Aorta (tissue), 5 donors: ENCODE measurements around the gene IARS1. TPM values are rescaled to one million over a fixed set of nuclear protein-coding genes. Genes with fewer than 3 reads are reported as not detected.
A peak's percentile ranks its signal among the peaks of the same experiment; 100 is the strongest.

Experiments used
- ATAC-seq: fragments of 200-7000 bp; cut with Tn5 transposase; one replicate; pipeline ENCODE4 v1.9.1; 2022; ENCODE audit warnings: moderate library complexity; ENCODE audit not compliant: low FRiP score
- DNase-seq, 2 donors: peaks; one replicate each; pipeline ENCODE4 v3.0.0-alpha.2; 2020
- H3K27ac ChIP-seq, 2 donors: one replicate each; pipeline ENCODE4 v1.5.1; 2013; ENCODE audit warnings: low read length in 2 of 2, mild to moderate bottlenecking in 2 of 2, moderate library complexity in 2 of 2, control low read depth in 1 of 2, inconsistent platforms in 1 of 2, low read depth in 1 of 2
- H3K27me3 ChIP-seq, 2 donors: one replicate each; pipeline ENCODE4 v1.6.1; 2013; ENCODE audit warnings: control low read depth in 1 of 2, low read length in 1 of 2, mild to moderate bottlenecking in 1 of 2, moderate library complexity in 1 of 2; ENCODE audit not compliant: insufficient read depth in 2 of 2, control insufficient read depth in 1 of 2
- H3K36me3 ChIP-seq, 2 donors: one replicate each; pipeline ENCODE4 v1.6.1; 2013; ENCODE audit warnings: control low read depth in 1 of 2, low read length in 1 of 2, mild to moderate bottlenecking in 1 of 2; ENCODE audit not compliant: insufficient read depth in 2 of 2, control insufficient read depth in 1 of 2
- H3K4me1 ChIP-seq, 2 donors: one replicate each; pipeline ENCODE4 v1.6.1; 2013; ENCODE audit warnings: low read length in 2 of 2, control low read depth in 1 of 2, mild to moderate bottlenecking in 1 of 2, moderate library complexity in 1 of 2; ENCODE audit not compliant: insufficient read depth in 2 of 2, control insufficient read depth in 1 of 2
- H3K4me3 ChIP-seq, 2 donors: one replicate each; pipeline ENCODE4 v1.5.1; 2013; ENCODE audit warnings: low read length in 2 of 2, control low read depth in 1 of 2, mild to moderate bottlenecking in 1 of 2
- H3K9me3 ChIP-seq: one replicate; pipeline ENCODE4 v1.6.1; 2013; ENCODE audit warnings: mild to moderate bottlenecking, low read length; ENCODE audit not compliant: control insufficient read depth
- WGBS, 2 donors: extraction: QIAGEN DNeasy Blood & Tissue Kit; methylation state at CpG; one replicate each; pipeline ENCODE4 v1.1.7; 2013; 5-methylcytosine and 5-hydroxymethylcytosine counted together
- intact Hi-C, 2 donors: fragments of 100-400 bp; cut with DNase I; formaldehyde crosslinking; loops; one replicate each; pipeline versions ENCODE4 v1.14.2 to v1.15.0; 2022
- polyA plus RNA-seq, 2 donors: library from polyadenylated mRNA; stranded (reverse); fragments of 200-250 nt; gene quantifications; one replicate each; pipeline ENCODE4 v1.2.3, GENCODE V29; 2013
- total RNA-seq, 2 donors: library from RNA; stranded (reverse); fragmentation: NEBNext Ultra II Directional; extraction: Animal tissue kit (Norgen Biotek cat#: 25700); gene quantifications; one replicate each; pipeline ENCODE4 v1.2.1, GENCODE V29; 2021
- donor health status: healthy with polysubstance abuse.
- donor health status: Bipolar disorder and iron deficiency.
- donor health status: DM: no; HTN: no; CAD: no.
- donor health status: DM: no; HTN: no; CAD: no.
- donor health status: DM: yes; HTN: yes; CAD: no.

Gene IARS1
- total and polyA plus RNA-seq, 4 donors: 16.5 to 82.1 (median 47.5) TPM

DNA sequence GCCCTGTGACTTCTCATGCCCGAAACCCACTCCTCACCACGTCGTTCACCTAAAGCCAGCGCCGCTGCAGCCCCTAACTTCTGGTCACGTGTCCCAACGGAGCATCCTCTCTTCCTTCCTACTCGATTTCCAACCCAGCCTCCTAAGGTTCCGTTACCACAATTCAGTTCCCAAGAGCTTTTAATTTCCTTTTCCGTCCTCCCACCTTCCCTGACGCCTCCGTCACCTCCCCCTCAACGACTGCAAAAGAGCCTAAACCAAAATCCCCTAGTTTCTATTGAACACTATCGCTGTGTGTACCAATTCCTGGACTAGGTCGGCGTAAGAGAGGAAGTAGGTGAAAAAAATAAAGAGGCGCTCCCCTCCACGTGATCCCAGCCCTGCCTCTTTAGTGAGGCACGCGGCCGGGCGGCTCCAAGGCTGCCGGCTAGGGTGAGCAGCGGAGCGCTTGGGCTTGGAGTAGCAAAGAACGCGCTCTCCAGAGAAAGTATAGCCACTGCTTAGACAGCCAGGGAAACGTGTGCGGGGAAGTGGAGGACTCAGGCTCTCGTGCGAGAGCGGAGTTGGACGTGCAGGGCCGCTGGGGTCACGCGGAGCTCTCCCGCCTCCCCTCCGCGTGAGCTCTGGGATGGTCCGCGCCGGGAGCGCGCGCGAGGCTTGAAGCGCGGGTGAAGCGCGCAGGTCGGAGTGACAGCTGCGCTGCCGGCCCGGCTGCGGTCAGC lies 31.9 kb upstream of the IARS1 start, which contains the start of the genes CENPP and NOL8:
CENPP (plus strand) TSS at position 685 of the 722 bp plus-strand sequence.
NOL8 (minus strand) TSS at position 82 of the 722 bp plus-strand sequence. CDS start 1,189 bp downstream, outside the sequence.
- Histone ChIP-seq H3K4me1 (peaks cover 0 to 4% of the 10 kb centered on the region in 2 donors), H3K4me3 (peak within 1 kb of the TSS; percentile 62 to 88), H3K27ac (peak within 1 kb of the TSS; percentile 69 to 92), H3K27me3 (no peaks in the 10 kb centered on the region), H3K9me3 (no peaks in the 10 kb centered on the region), H3K36me3 (no peaks in the 10 kb centered on the region)
- peak; percentile 98 for ATAC-seq
- intact Hi-C loops: loop anchor here in 1 of 2 donors (2.0 kb wide), 1 partner anchor 309 kb away; no protein-coding TSS in a partner anchor
- WGBS, 2 donors: 0 to 1% methylated on average over 49 to 55 of the region's 55 CpGs
- peak; percentile 92 for DNase-seq

DNA sequence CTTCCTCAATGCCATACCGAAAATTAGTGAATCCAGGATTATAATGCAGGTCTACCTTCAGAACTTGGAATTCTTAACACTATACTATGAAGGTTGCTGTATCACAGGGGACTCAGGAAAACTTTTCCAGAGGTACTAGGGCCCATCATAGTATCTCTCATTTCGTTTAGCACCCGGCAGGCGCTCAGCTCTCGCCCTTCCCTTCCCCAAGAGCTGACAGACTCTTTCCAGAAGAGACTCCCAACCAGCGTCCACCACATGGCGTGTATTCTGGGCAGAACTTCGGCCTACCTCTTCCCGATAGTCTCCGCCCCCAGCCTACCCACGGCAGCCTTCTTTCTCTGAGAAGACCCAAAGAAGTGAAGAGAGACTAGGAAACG lies 31.4 kb upstream of the IARS1 start:
- H3K4me3 ChIP-seq: peak overlapping the region; percentile 62 to 88
- H3K27me3 ChIP-seq: no peaks in the 10 kb centered on the region
- intact Hi-C loops: loop anchor here in 1 of 2 donors (2.0 kb wide), 1 partner anchor 310 kb away; no protein-coding TSS in a partner anchor
- H3K4me1 ChIP-seq: peaks cover 0 to 4% of the 10 kb centered on the region in 2 donors
- peak overlapping the region in 1 of 2 donors; percentile 71 for H3K27ac ChIP-seq
- H3K36me3 ChIP-seq: peaks cover 0 to 2% of the 10 kb centered on the region in 2 donors
- no peaks in the 10 kb centered on the region for H3K9me3 ChIP-seq
- 0% methylated on average over 12 of the region's 12 CpGs for WGBS, 2 donors
- peak; percentile 70 for ATAC-seq
- peak in 1 of 2 donors; percentile 73 for DNase-seq

DNA sequence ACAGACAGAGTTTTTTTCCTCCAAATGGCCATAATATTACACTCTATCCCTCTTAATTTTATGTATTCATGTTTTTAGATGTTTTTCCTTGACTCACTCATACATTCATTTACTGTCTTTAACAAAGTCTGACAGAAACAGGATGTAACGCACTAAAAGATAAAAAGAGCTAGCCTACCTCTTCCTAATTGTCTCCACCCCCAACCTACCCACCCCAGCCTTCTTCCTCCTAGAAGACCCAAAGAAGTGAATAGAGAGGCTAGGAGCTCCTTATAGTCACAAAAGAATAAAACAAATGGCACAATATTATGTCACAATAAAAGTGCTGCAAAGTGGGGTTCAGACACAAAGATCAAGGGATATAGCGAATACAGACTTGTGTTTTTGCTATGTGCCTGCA lies 30.9 kb upstream of the IARS1 start:
- intact Hi-C loops: loop anchor here in 1 of 2 donors (2.0 kb wide), 1 partner anchor 310 kb away; no protein-coding TSS in a partner anchor
- WGBS, 2 donors: 22 to 26% methylated on average over 2 of the region's 2 CpGs
- DNase-seq (no peak), ATAC-seq (no peak)
- no peak overlapping the region for H3K27ac ChIP-seq
- no peaks in the 10 kb centered on the region for H3K9me3 ChIP-seq
- peaks cover 0 to 4% of the 10 kb centered on the region in 2 donors for H3K36me3 ChIP-seq
- no peaks in the 10 kb centered on the region for H3K27me3 ChIP-seq
- H3K4me1 ChIP-seq: peaks cover 0 to 4% of the 10 kb centered on the region in 2 donors
- peak overlapping the region; percentile 62 to 88 for H3K4me3 ChIP-seq

DNA sequence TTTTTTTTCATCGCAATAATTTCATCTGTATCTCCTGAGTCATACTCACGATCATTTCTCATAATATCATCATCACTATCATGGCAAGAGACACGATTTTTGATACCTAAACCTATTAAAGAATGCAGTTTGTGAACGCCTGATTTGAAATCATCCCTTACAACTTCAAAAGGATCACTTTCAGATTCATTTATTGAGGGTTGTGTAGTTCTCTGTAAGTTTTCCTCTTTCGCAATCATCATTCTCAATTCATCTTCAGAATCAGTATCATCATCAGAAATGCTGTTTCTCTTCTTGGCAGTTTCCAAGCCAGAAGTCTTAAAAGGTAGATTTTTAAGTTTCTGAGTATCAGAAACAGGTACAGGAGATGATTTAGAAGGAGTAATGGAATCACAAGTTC lies 22.0 kb upstream of the IARS1 start:
- no peak overlapping the region for H3K27ac ChIP-seq
- WGBS, 2 donors: 93% methylated on average over 5 of the region's 5 CpGs
- peaks cover 14 to 17% of the 10 kb centered on the region in 2 donors for H3K36me3 ChIP-seq
- DNase-seq (no peak), ATAC-seq (no peak)
- intact Hi-C loops: no loop called here
- no peak overlapping the region for H3K4me3 ChIP-seq
- H3K4me1 ChIP-seq: peaks cover 2 to 3% of the 10 kb centered on the region in 2 donors
- H3K9me3 ChIP-seq: no peaks in the 10 kb centered on the region
- H3K27me3 ChIP-seq: no peaks in the 10 kb centered on the region

DNA sequence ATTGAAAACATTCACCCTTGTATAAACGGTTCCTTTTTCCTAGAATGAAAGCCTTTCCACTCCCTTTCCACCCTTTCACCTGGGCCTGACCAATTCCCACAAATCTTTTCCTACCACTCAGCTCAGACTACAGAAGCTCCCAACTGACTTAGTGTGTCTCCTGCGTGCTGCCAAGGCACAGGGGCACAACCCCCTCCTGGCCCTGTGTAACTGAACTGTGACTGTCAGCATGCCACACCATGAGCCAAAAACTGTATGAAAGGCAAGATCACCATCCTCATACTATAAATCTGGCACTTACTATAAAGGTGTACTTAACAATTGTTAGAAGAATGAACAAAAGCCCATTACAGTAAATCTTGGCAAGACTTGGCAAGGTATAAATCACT lies 20.1 kb upstream of the IARS1 start:
- ATAC-seq (no peak), DNase-seq (no peak)
- peak overlapping the region in 1 of 2 donors; percentile 36 for H3K27ac ChIP-seq
- no peak overlapping the region for H3K4me3 ChIP-seq
- H3K36me3 ChIP-seq: peaks cover 14 to 16% of the 10 kb centered on the region in 2 donors
- H3K4me1 ChIP-seq: peaks cover 2 to 3% of the 10 kb centered on the region in 2 donors
- no peaks in the 10 kb centered on the region for H3K27me3 ChIP-seq
- 60 to 67% methylated on average over 2 of the region's 2 CpGs for WGBS, 2 donors
- no peaks in the 10 kb centered on the region for H3K9me3 ChIP-seq
- intact Hi-C loops: no loop called here

DNA sequence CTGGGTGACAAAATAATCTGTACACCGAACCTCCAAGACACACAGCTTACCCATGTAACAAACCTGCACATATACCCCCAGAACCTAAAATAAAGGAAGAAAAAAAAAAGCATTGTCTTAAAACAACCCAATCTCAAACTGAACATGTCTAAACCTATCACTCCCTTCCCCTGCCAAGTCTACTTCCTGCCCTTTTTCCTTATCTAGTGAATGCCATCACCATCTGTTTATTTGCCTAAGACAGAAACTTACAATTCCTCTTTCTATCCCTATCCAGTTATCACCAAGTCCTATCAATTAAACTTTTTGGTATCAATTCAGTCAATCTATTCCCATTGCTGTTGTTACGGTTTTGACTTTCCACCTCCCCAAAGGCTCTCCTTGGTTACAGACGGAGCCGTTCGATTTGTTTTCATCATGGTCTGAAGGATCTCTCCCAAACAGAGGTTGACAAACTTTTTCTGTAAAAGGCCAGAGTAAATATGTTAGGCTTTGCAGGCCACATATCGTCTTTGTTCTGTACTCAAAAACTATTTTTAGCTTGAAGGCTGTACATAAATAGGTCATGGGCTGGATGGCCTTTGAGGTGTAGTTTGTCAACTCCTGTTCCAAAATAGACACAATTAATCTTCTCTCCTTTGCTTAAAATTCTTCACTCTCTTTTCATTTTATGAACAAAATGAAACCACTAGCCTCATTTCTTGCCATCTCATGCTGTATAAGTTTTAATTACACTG lies 19.6 kb upstream of the IARS1 start:
- no peak for DNase-seq
- no peaks in the 10 kb centered on the region for H3K9me3 ChIP-seq
- 68 to 73% methylated on average over 6 of the region's 6 CpGs for WGBS, 2 donors
- intact Hi-C loops: no loop called here
- peaks cover 2 to 3% of the 10 kb centered on the region in 2 donors for H3K4me1 ChIP-seq
- H3K36me3 ChIP-seq: peaks cover 16% of the 10 kb centered on the region in 2 donors
- no peak for ATAC-seq
- no peak overlapping the region for H3K4me3 ChIP-seq
- H3K27ac ChIP-seq: no peak overlapping the region
- H3K27me3 ChIP-seq: no peaks in the 10 kb centered on the region

DNA sequence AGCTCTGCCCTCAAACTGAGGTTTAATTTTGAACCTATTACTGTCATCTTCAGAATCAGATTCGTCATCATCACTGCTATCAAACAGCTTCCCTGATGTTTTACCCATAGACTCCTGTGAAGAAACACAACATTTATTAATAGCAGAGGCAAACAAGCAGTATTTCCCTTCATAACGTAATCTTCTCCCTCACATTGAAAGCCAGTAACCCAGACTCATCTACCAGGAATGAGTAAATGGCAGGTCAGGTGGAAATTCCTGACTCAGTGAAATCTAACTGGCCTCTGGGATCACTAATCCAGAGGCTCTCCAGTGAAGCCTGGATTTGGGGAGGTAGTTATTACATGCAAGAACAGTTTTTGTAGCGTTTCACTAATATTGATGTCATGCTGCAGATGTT lies 17.1 kb upstream of the IARS1 start:
- Histone ChIP-seq H3K4me3 (no peak overlapping the region), H3K36me3 (peaks cover 15 to 16% of the 10 kb centered on the region in 2 donors), H3K27me3 (no peaks in the 10 kb centered on the region), H3K4me1 (peaks cover 2 to 3% of the 10 kb centered on the region in 2 donors), H3K27ac (peak overlapping the region in 1 of 2 donors; percentile 5), H3K9me3 (no peaks in the 10 kb centered on the region)
- 79 to 88% methylated on average over 3 of the region's 3 CpGs for WGBS, 2 donors
- no peak for ATAC-seq
- intact Hi-C loops: no loop called here
- no peak for DNase-seq

DNA sequence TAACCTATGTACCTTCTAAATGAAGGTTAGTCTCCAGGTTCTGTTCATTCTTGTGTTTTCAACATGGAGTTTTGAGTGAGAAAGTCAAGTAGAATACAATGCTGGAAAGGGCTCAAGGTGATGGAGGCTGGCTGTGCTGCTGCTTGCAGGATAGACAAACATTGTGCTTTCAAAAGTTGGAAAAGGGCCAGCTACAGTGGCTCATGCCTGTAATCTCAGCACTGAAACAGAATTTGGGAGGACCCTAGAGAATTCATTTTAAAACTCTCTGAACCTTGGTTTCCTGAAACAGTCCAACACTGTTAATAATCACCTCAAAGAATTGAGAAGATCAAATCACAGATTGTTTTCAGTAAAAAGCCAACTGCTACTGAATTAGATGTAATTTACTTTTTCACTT lies 15.4 kb upstream of the IARS1 start:
- no peak overlapping the region for H3K4me3 ChIP-seq
- no peaks in the 10 kb centered on the region for H3K9me3 ChIP-seq
- no peaks in the 10 kb centered on the region for H3K27me3 ChIP-seq
- DNase-seq (no peak), ATAC-seq (no peak)
- H3K4me1 ChIP-seq: peaks cover 2 to 3% of the 10 kb centered on the region in 2 donors
- intact Hi-C loops: loop anchor here in 1 of 2 donors (10.0 kb wide), 1 partner anchor 64 kb away; no protein-coding TSS in a partner anchor
- peaks cover 12 to 14% of the 10 kb centered on the region in 2 donors for H3K36me3 ChIP-seq
- no peak overlapping the region for H3K27ac ChIP-seq
